Pulmonary artery endothelial cell (primary cell): ENCODE results near the gene BPIFA1. TPM values are rescaled to one million over a fixed set of nuclear protein-coding genes. Genes with fewer than 3 reads are reported as not detected.

Source experiments
- DNase-seq: peaks from one replicate; pipeline ENCODE4 v3.0.0-alpha.2; 2011; ENCODE audit warnings: low read depth, low spot score
- total RNA-seq: library from RNA; depleted of rRNA; stranded (reverse); fragments of >200 nt; gene quantifications from 2 replicates; pipeline ENCODE4 v1.2.3, GENCODE V29; 2014

Gene BPIFA1
- total RNA-seq, 1 donor from 2014 or later = not detected

GRCh38 chr20:33239979-33240736 is 4.4 kb downstream of the BPIFA1 start:
- no peak for DNase-seq

- no peak for DNase-seq
Observed at GRCh38 chr20:33240923-33241322, 5.1 kb downstream of the BPIFA1 start.

GRCh38 chr20:33242319-33243100 is 6.7 kb downstream of the BPIFA1 start:
- no peak for DNase-seq

GRCh38 chr20:33246077-33246476 is 10.3 kb downstream of the BPIFA1 start:
- DNase-seq = no peak

- no peak for DNase-seq
Observed at GRCh38 chr20:33249456-33249855, 13.7 kb downstream of the BPIFA1 start.

- no peak for DNase-seq
Observed at GRCh38 chr20:33250666-33251065, 14.9 kb downstream of the BPIFA1 start.

GRCh38 chr20:33251496-33251895 is 15.7 kb downstream of the BPIFA1 start:
- DNase-seq = no peak

GRCh38 chr20:33252460-33252859 is 16.7 kb downstream of the BPIFA1 start:
- no peak for DNase-seq

- DNase-seq = no peak
Observed at GRCh38 chr20:33255005-33255404, 19.2 kb downstream of the BPIFA1 start.

- DNase-seq = no peak
Observed at GRCh38 chr20:33257237-33257636, 21.4 kb downstream of the BPIFA1 start.

GRCh38 chr20:33259371-33259770 is 23.6 kb downstream of the BPIFA1 start:
- DNase-seq = no peak

- no peak for DNase-seq
Observed at GRCh38 chr20:33261465-33261864, 25.7 kb downstream of the BPIFA1 start.

- DNase-seq = peak; percentile 13
Observed at GRCh38 chr20:33262658-33263065, 26.9 kb downstream of the BPIFA1 start.

GRCh38 chr20:33263784-33264183 is 28.0 kb downstream of the BPIFA1 start:
- no peak for DNase-seq

- no peak for DNase-seq
Observed at GRCh38 chr20:33267701-33268100, 31.9 kb downstream of the BPIFA1 start.

- DNase-seq = no peak
Observed at GRCh38 chr20:33272155-33272873, 36.5 kb downstream of the BPIFA1 start.

GRCh38 chr20:33273117-33273851 is 37.5 kb downstream of the BPIFA1 start:
- DNase-seq = no peak

- DNase-seq = no peak
Observed at GRCh38 chr20:33275215-33275614, 39.4 kb downstream of the BPIFA1 start.

GRCh38 chr20:33275871-33276270 is 40.1 kb downstream of the BPIFA1 start:
- no peak for DNase-seq

GRCh38 chr20:33276303-33277113 is 40.7 kb downstream of the BPIFA1 start:
- no peak for DNase-seq
